Fibroblast of upper back skin (primary cell): ENCODE measurements around the gene DDX23.
A peak's percentile ranks its signal among the peaks of the same experiment; 100 is the strongest.

Experiments used
- DNase-seq: peaks from one replicate; pipeline ENCODE4 v3.0.0-alpha.2; 2013

The DDX23 gene

GRCh38 chr12:48822139-48822538 lies 29.8 kb downstream of the DDX23 start:
- no peak for DNase-seq

- DNase-seq, result no peak
Measured at GRCh38 chr12:48819986-48820725, 31.8 kb downstream of the DDX23 start.

GRCh38 chr12:48818831-48819590 lies 33.0 kb downstream of the DDX23 start:
- DNase-seq, result no peak

- DNase-seq, result peak; percentile 53
Measured at GRCh38 chr12:48817873-48818830, 33.8 kb downstream of the DDX23 start, which contains the start of gene CACNB3. Gene CACNB3, plus strand, starts transcription at chr12:48818496. Its CDS starts 434 bp downstream, at chr12:48818930.

DNA sequence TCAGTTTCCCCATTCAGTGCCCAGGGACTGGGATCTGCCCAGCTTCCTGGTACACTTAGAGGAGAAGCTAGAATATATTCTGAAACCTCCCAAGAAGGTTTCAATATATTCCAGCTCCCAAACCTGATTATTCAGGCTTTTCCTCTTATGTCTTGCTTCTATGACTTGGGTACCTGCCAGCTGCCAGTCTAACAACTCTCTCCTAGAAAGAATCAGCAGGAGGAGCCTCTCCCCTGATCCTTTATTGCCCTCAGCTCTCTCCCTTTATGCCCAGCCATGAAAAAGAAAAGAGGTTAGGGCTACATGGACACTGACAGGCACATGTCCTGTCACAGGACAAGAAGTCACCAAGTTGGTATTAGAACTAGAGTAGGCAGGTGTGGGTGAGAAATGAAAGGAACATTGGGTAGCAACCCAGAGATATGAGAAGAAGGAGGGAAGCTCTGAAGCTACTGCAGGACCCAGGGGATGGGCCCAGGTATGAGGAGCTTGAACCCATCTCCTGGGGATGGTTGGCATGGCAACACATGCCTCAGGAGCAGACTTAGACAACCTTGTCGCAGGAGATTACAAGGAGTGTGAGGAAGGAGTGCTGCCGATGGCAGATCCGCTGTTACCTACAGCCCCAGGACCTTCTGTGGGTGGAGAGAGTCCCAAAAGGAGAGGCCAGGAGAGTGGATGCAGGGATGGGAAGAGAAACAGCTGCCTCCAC lies 35.7 kb downstream of the DDX23 start:
- DNase-seq, result peak; percentile 19

DNA sequence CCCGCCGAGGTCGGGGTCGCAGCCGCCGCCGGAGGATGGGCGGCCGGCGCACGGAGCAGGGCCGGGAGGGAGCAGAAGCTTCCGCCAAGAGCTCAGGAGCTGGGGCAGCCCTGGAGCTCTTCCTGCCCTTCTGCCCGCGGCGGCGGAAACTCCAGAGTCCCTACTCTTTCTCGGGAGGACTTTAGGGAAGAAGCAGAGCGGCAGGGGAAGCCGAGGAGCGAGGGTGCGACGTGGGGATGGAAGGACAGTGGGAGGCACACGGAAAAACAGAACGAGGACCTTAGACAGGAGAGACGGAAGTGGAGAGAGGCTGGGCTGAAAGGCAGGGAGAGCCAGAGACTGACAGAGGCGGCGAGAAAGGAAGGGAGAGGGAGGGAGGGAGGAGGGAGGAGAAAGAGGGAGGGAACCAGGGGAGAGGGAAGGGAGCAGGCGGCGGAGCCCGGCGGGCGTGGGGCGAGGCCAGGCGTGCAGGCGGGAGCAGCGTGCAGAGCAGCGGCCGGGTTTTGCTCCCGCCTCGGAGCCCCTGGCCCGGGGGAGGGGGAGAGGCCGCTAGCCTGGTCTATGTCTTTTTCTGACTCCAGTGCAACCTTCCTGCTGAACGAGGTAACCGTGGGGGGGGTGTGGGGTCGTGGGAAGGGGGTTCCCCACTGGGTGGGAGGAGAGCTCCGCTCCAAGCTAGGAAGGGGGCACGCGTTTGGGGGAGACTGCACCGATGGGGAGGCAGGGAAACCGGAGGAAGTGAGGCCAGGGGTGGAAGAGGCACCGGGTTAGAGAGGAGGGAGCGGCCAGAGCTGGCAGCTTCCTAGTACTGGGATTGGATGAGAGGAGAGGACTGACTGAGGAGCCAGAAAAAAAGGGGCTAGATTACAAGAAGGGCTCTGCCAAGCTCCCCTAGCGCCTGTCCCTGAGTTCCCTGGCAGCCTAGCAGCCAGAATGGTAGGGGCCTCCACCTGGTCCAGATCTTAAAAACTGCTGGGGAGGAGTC lies 36.5 kb downstream of the DDX23 start:
- peak; percentile 84 for DNase-seq

- DNase-seq, result peak; percentile 72
Measured at GRCh38 chr12:48814262-48815125, 37.5 kb downstream of the DDX23 start.

DNA sequence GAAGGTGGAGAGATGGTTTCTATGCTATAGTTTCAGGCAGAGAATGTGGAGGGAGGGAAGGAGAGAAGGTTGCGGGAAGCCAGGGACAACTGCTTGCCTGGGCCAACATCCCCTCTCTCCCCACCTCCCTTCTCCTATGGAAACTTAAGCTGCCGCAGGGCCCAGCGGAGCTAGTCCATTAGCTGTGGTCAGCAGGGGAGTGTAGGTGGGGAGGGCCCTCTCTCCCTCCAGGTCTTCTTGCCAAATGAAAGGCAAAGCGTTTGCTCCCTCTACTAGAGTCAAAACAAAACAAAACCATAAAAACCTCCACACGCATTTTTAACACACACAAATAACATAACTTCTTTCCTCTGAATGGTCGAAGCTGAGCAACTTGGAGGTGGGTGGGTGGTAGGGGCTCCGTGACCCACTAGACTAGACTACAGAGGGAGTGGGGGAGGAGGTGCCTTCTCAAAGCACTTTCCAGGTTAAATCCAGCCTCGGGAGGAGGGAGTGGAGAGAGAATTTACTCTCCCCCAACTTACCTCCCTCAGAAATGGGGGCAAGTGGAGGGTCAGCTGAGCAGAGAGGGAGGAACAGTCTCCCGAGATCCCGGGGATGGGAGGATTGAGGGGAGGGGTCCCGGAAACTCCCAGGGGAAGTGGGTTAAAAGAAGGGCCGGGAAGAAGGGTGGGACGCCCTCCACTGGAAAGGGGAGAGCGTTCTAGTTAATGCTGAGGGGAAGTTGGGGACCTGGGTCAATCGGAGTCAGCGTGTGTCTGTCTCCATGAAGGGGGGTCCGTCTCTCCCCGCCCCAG lies 38.3 kb downstream of the DDX23 start:
- peak; percentile 17 for DNase-seq

GRCh38 chr12:48812389-48812788 lies 39.6 kb downstream of the DDX23 start:
- no peak for DNase-seq

DNA sequence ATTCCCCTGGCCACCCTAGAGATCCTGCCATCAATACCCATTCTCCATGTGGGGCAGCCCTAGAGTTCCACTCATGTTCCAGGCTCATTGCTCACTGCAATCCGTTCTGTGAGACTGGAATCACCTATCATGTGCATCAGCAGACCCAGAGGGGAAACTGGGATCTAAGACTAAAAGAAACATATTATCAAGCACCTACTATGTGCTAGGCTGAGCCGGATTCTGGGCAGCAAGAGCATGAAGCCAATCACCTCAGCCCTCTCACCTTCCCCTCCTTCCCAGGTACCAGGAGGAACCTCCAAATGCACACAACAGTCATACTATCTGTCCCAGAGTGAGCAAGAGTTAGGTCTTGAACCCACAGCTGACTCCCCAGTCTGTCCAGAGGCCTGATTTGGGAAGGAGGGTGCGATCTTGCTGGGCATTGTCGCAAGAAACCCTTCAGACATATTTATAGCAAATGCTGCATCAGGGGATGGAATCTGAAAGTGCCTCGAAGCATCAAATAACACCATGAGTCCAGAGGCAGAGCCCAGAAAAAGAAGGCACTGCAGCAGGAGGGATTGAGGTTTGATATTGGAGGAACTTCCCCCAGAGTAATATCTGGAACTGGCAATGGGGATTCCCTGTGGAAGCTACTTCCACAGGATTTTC lies 40.4 kb downstream of the DDX23 start:
- DNase-seq, result no peak

GRCh38 chr12:48810903-48811431 lies 41.0 kb downstream of the DDX23 start:
- DNase-seq, result peak; percentile 88

GRCh38 chr12:48807981-48808380 lies 44.0 kb downstream of the DDX23 start:
- DNase-seq, result no peak

DNA sequence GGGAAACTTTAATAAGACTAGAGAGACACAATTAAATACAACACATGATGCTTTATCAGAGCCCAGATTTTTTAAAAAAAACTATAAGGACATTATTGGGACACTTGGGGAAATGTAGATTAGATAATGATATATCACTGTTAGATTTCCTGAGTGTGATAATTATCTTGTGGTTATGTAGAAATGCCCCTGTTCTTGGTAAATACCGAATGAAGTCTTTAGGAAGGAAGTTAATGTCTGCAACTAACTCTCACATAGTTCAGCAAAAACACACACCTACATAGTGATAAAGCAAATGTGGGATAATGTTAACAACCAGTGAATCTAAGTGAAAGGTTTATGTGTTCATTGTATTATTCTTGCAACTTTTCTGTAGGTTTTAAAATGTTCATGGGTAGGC lies 48.3 kb downstream of the DDX23 start:
- DNase-seq, result no peak

DNA sequence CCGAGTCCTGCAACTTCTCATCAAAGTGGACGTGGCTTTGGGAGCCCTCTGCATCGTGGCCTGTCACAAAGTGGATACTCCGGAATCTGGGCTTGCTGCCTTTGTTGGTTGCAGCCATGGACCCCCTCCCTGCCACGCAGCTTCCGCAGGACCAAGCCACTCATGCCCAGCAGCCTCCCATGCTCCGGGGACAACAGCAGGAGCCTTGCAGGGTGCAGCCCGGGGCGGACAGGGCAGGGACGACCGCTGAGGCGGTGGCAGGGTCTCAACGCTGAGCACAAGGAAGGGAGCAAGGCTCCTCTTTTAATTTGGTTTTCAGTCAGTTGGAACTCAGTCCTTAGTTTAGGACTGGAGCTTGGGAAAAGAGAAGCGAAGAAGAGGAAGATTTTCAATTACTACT lies 51.0 kb downstream of the DDX23 start:
- DNase-seq, result no peak

- DNase-seq, result no peak
Measured at GRCh38 chr12:48800457-48800856, 51.5 kb downstream of the DDX23 start.

DNA sequence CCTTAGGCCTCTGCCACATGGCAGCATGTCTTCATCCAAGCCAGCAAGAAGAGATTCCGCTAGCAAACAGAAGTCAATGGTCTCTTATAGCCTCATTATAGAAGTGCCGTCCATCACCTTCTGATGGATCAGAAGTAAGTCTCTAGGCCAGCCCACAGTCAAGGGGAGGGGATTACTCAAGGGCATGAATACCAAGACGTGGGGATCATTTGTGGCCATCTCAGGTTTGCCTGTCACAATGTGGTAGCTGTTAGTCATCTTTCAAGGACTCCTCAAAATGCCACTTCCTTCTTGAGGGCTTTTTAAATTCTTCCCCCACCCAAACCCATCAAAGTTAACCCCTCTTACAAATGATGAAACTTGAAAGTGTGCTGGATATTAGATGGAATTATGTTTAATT lies 55.0 kb downstream of the DDX23 start:
- no peak for DNase-seq

DNA sequence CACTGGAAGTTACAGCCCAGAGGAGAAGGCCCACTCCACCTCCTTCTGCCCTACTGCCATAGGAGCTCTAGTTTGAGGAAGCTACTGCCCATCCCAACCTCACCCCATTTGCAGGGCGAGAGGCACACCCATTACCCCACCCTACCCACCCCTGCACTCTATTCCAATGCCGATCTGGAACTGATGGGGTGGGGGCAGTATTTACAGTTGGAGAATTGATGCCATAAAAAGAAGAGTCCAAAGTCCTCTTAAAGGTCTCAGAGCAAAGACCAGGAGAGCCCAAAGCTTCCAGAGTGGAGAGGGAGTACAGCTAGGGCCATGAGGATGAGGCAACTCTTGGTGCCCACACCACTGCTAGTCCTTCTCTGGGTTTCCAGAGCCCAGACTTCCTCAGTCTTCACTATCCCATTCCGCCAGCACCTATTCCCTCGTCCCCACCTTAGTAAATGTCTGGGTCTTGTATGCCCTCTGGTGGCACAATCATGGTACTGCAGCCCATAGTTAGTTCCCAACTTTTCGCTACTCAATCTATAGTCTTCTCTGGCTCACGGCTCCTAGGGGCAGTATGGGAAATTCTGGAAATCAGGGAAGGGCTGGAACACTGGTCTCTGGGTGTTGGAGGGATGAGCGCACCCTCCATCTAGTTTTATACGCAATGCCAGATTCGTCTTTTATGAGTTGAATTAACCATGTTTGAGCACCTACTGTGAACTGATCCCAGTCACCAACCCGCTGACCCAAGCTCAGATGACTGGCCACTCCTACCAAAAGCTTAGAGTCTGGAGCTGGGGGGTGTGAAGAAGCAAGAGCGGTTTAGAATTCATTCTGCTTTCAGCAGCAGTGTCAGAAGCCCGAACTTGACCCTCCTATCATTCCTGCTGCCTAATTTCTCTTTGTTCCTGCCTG lies 56.2 kb downstream of the DDX23 start:
- peak; percentile 83 for DNase-seq
